NOMO-1 treated with dmso at 0.1 percent for 144 hours (cell line): ENCODE data around the gene RNF213.
"Not testable (repeated sequence)": the region's sequence is repeated elsewhere in the genome, so short reads cannot be mapped to it uniquely, and the experiment has no call there.

Source experiments
- DNase-seq: peaks from one replicate; lab custom pipeline; 2025; ENCODE audit not compliant: unreplicated experiment; lab: John Stamatoyannopoulos, UW

The RNF213 gene

DNA sequence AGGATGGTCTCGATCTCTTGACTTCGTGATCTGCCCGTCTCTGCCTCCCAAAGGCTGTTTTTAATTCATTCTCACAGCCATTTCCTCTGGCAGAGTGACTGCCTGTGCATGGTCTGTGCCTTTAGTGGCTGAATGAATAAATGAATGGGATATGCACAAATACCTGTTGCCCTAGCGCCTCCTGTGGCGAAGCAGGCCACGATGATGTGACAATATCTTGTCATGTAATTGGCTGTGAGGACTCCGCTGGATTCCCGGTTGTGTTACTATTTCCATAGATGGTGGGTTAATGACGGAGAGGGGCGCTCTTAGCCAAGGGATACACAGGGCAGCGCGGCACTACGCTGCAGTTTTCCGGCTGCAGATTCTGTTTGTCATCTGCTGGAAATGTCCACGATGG, 127.5 kb downstream of the RNF213 start:
- no peak for DNase-seq

- DNase-seq = no peak
Observed at GRCh38 chr17:80388601-80389000, 127.9 kb downstream of the RNF213 start.

GRCh38 chr17:80389011-80389995, 128.7 kb downstream of the RNF213 start:
- no peak for DNase-seq

DNA sequence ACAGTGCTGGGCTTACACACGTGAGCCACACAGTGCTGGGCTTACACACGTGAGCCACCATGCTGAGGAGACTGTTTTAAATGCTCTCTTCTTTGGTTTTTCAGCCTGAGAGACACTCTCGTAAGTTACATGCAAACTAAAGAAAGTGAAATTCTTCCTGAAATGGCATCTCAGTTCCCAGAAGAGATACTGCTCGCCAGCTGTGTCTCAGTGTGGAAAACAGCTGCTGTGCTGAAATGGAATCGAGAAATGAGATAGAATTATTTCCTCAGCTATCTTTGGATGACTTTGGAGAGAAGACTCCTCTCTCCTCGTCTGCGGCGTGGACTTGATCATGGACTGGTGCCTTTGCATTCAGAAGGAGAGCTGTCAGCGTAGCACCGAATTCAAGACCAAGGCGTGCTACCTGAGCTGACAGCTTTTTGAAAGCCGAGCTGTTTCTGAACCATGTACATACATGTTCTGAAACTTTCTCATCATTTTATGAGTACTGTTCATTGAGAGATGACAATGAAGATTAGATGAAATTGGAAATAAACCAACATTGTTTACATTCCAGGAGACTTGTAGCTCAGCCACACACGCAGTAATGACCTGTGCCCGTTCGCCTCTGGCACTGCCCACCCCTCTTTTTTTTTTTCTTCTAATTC, 132.7 kb downstream of the RNF213 start:
- DNase-seq = no peak

GRCh38 chr17:80393961-80394360, 133.3 kb downstream of the RNF213 start:
- DNase-seq = no peak

DNA sequence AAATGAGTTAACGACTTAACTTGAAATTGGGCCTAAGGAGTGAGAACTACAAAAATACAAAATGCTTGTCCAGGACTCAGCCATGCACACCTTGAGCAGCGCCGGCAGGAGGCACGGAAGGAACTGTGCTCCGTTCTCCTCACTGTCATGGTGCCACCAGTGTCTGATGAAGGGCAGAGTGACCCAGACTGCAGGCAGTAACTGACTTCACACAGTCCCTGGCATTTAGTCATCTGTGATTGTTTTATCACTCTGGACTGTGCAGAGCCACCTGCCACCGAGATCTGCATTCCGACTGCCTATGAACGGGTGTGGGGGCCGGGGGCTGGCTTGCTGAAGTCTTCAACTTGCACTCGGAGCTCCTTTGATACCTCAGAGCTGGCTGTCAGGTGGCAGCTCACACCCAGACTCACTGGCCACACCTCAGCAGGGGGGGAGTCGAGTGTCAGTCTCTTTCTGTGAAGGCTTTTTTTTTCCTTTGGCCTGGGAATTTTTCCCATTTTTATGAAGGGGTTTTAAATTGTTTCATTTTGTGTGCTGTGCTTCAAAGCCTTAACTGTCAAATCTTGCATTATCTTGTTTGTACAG, 134.1 kb downstream of the RNF213 start:
- no peak for DNase-seq

DNA sequence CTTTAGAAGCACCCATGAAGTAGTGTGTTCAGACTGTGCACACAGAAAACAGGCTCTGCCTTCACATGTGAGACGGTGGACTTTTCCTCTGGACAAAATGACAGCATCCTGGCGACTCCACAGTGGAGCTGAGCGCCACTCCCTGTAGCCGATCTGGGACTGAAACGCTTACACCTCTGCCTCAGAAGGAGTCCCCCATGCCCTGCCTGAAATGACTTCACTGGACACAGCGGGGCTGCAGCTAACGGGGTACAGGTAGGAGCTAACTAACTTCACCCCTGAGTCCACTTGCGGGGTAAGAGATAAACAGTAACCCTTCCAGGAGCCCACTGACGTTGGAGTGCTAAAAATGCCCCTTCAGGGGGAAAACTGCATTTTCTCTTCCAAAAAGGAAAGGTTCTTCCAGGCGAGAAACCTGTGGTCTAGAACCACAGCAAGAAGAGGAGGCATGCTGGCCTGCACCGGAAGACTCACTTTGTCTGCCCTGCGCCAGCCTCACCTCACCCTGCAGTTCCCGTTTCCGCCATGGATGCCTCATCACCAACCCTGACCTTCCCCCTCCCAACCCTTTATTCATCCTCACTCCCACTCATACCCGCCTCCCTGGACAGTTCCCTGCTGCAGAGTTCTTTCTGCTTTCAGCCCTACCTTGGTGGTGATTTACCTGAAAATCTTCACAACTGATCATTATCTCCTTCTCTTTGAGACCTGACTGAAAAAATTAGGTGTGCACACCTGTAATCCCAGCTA, 134.9 kb downstream of the RNF213 start:
- no peak for DNase-seq

GRCh38 chr17:80396157-80397033, 135.7 kb downstream of the RNF213 start:
- DNase-seq = no peak

DNA sequence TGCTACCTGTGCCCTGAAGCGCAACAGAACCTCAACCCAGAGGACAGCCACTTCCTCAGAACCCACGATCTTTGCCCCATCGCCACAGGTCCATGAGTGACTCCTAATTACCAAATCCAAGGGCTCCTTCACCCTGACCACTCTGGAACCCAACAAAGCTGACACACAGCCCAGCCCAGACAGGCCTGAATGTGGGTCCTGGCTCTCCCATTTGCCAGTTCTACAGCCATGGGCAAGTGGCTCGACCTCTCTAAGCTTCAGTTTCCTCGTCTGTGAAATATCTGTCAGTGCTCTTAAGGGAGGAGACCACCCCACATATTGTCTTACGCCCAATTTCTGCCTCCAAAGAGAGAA, 136.4 kb downstream of the RNF213 start:
- DNase-seq = no peak

- no peak for DNase-seq
Observed at GRCh38 chr17:80397686-80398085, 137.0 kb downstream of the RNF213 start.

DNA sequence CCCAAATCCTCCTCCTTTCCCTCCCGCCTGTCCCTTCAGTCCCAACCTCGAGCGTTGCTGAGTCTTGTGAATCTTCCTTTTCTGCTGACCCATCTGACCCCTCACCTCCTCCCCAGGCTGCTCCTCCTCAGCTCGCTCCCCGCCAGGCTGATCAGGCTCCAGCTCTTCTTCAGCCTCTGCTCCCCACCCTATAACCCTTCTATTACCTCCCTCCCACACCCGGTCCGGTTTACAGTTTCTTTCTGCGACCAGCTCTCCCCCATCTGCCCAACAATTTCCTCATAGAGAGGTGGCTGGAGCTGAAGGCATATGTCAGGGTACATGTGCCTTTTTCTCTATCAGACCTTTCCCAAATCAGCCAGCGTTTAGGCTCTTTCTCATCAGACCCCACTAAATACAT, 140.4 kb downstream of the RNF213 start:
- DNase-seq = not testable (repeated sequence)

- not testable (repeated sequence) for DNase-seq
Observed at GRCh38 chr17:80402102-80402501, 141.4 kb downstream of the RNF213 start.

DNA sequence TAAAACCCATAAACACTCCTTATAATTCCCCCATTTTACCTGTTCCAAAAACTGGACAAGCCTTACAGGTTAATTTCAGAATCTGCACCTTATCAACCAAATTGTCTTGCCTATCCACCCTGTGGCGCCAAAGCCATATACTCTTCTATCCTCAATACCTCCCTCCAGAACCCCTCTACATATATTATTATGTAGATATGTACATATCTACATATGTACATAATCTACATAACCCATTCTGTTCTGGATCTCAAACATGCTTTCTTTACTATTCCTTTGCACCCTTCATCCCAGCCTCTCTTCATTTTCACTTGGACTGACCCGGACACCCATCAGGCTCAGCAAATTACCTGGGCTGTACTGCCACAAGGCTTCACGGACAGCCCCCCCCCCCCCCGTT, 142.3 kb downstream of the RNF213 start:
- no peak for DNase-seq

DNA sequence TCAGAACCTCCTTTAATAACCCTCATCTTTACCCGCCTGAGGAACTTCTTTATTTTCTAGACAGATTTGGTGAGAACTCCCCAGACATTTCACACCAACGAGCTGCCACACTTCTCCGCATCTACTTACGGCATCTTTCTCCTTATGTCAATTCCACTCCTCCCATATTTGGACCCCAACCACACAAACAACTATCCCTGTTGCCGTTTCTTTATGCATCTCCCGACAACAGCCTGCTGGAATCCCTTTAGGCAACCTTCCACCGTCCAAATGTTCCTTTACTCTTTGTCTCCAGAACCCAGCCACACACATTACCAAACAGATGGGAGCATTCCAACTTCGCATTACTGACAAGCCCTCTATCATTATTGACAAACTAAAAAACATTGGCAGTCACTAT, 145.5 kb downstream of the RNF213 start:
- DNase-seq = no peak

DNA sequence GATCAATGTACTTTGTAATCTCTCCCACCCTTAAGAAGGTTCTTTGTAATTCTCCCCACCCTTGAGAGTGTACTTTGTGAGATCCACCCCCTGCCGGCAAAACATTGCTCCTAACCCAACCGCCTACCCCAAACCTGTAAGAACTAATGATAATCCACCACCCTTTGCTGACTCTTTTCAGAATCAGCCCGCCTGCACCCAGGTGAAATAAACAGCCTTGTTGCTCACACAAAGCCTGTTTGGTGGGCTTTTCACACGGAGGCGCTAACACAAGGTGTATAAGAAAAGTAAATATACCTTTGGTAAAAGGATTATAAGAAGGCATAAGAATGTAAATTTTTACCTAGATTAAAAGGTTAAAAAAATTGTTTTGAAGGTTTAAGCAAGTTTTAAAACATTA, 147.3 kb downstream of the RNF213 start:
- DNase-seq = not testable (repeated sequence)

DNA sequence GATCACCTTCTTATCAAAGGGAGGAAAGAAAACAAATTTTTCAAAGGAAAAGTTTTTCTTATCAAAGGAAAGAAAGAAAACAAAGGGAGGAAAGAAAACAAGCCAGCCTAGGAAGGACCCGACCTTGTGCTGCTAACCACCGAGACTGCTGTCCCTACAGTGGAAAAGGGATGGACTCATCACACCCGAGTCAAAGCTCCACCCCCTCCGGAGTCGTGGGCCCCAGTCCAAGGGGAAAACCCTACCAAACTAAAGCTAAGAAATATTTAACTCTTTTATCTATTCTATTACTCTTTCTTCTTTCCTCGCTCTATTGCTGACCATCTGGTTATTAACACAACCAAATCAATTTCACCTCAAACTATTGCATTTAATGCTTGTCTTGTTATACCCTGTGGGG, 148.2 kb downstream of the RNF213 start:
- no peak for DNase-seq

- DNase-seq = no peak
Observed at GRCh38 chr17:80409626-80410025, 149.0 kb downstream of the RNF213 start.

GRCh38 chr17:80410441-80411087, 149.9 kb downstream of the RNF213 start:
- not testable (repeated sequence) for DNase-seq

DNA sequence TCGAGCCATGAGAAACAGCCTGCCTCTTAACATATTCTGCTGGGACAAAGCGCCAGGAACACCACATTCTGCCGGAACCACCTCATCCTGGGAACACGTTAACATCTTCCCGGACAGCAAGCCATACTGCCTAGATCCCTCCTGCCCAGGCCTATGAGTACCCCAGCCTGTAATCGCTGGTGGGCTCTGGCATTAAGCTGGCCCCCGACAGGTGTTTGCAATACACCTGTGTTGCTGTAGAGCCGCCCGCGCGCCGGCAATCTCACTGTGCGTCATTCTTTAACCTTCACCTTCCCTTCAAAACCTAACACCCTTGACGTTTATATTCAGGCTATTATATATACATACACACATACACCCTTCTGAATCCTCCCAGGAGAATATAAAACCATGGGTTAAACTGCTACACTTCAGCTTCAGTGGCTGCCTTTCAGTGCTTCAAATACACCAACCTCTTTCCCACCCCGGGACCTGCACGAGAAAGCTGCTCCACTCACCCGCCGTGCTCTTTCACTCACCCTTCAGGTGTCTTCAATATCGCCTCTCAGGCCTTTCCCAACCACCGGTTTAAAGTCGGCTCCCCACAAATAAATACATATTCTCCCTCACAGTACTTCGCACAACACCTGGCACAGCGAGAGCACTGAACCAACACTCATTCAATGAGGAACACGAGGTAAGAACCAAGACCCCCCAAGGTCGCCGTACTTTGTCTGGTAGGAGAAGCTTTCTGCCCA, 153.3 kb downstream of the RNF213 start:
- no peak for DNase-seq
